PC-3 (cell line): ENCODE data around the gene ETV3.

Experiments used
- CTCF ChIP-seq: fragments of 300-600 bp; sonication (generic); conservative IDR thresholded peaks from 2 replicates; pipeline ENCODE4 v1.5.1; 2017; ENCODE audit warnings: antibody characterized with exemption, low read depth, mild to moderate bottlenecking, low read length
- EZH2phosphoT487 ChIP-seq: fragments of 300-600 bp; sonication (generic); IDR thresholded peaks from 2 replicates; pipeline ENCODE4 v1.6.1; 2018; ENCODE audit warnings: mild to moderate bottlenecking, antibody characterized with exemption, low read length, borderline replicate concordance

GRCh38 chr1:157073944-157074685 lies 64.1 kb downstream of the ETV3 start:
- TF ChIP-seq CTCF = peak; percentile 64
- TF ChIP-seq EZH2phosphoT487 = no peak
